Activated CD8-positive, alpha-beta memory T cell treated with anti-CD3 and anti-CD28 coated beads, Interleukin-2, amount 10 ng/mL, durations not matched to agents 7 days and 5 days (primary cell): ENCODE data around the gene MRPL9. TPM values are rescaled to one million over a fixed set of nuclear protein-coding genes. Genes with fewer than 3 reads are reported as not detected.
"Not testable (repeated sequence)": the region's sequence is repeated elsewhere in the genome, so short reads cannot be mapped to it uniquely, and the experiment has no call there.

Experiments used
- ATAC-seq: fragments of 150-1000 bp; cut with Tn5 transposase; one replicate; pipeline ENCODE4 v1.10.0; 2021; ENCODE audit warnings: moderate library complexity
- CTCF ChIA-PET: fragments of 350-600 bp; sonication (Branson Sonifier 250); formaldehyde crosslinking; loops from one replicate; lab custom pipeline; 2021; ENCODE audit warnings: antibody characterized with exemption; lab: Charles Lee
- DNase-seq: peaks from one replicate; pipeline ENCODE4 v3.0.0-alpha.2; 2020
- H3K27ac Mint-ChIP-seq: one replicate; pipeline ENCODE4 v1.8.0; 2021; ENCODE audit warnings: mild to moderate bottlenecking, mixed read lengths
- H3K27me3 Mint-ChIP-seq: one replicate; pipeline ENCODE4 v1.8.0; 2021; ENCODE audit warnings: mixed read lengths
- H3K36me3 Mint-ChIP-seq: one replicate; pipeline ENCODE4 v1.8.0; 2021; ENCODE audit warnings: mild to moderate bottlenecking, mixed read lengths
- H3K4me1 Mint-ChIP-seq: one replicate; pipeline ENCODE4 v1.8.0; 2021; ENCODE audit warnings: mixed read lengths
- H3K4me3 Mint-ChIP-seq: one replicate; pipeline ENCODE4 v1.8.0; 2021; ENCODE audit warnings: mild to moderate bottlenecking, moderate library complexity, mixed read lengths
- H3K9me3 Mint-ChIP-seq: one replicate; pipeline ENCODE4 v1.8.0; 2022; ENCODE audit warnings: low read depth, mixed read lengths
- total RNA-seq, 2 experiments: library from RNA; stranded (reverse); gene quantifications; one replicate each; pipeline ENCODE4 v1.2.3, GENCODE V29; 2021

MRPL9 gene
- total RNA-seq, 2 experiments from 2014 or later = 111 to 127 TPM

GRCh38 chr1:151777317-151777716 lies 14.0 kb upstream of the MRPL9 start:
- H3K36me3 Mint-ChIP-seq = peaks cover 25% of the 10 kb centered on the region
- no peak for ATAC-seq
- CTCF ChIA-PET = interaction anchor here (0.9 to 1.3 kb wide), 2 partner anchors 12 to 14 kb away, joined by 3 to 5 read pairs; partner anchors contain the start of gene MRPL9
- H3K9me3 Mint-ChIP-seq = no peaks in the 10 kb centered on the region
- H3K4me3 Mint-ChIP-seq = no peak overlapping the region
- no peak overlapping the region for H3K27ac Mint-ChIP-seq
- no peak for DNase-seq
- no peaks in the 10 kb centered on the region for H3K27me3 Mint-ChIP-seq
- H3K4me1 Mint-ChIP-seq = no peaks in the 10 kb centered on the region

GRCh38 chr1:151776665-151777062 lies 13.4 kb upstream of the MRPL9 start:
- H3K9me3 Mint-ChIP-seq = no peaks in the 10 kb centered on the region
- no peak overlapping the region for H3K4me3 Mint-ChIP-seq
- H3K4me1 Mint-ChIP-seq = no peaks in the 10 kb centered on the region
- H3K36me3 Mint-ChIP-seq = peaks cover 25% of the 10 kb centered on the region
- CTCF ChIA-PET = interaction anchor here (1.1 kb wide), 1 partner anchor 60 kb away, joined by 3 read pairs; no protein-coding TSS in a partner anchor
- no peak overlapping the region for H3K27ac Mint-ChIP-seq
- ATAC-seq = no peak
- no peaks in the 10 kb centered on the region for H3K27me3 Mint-ChIP-seq
- DNase-seq = no peak

- Mint-ChIP-seq H3K27ac (no peak overlapping the region), H3K4me1 (no peaks in the 10 kb centered on the region), H3K36me3 (peaks cover 21% of the 10 kb centered on the region), H3K9me3 (no peaks in the 10 kb centered on the region), H3K27me3 (no peaks in the 10 kb centered on the region), H3K4me3 (no peak overlapping the region)
- ATAC-seq = no peak
- no peak for DNase-seq
- CTCF ChIA-PET = interaction anchor here (1.1 to 1.6 kb wide), 2 partner anchors 60 to 208 kb away, joined by 3 read pairs; no protein-coding TSS in a partner anchor
Measured at GRCh38 chr1:151775894-151776664, 12.8 kb upstream of the MRPL9 start.

- CTCF ChIA-PET = interaction anchor here (0.8 to 1.6 kb wide), 3 partner anchors 9 to 209 kb away, joined by 3 to 4 read pairs (median 3); no protein-coding TSS in a partner anchor
- no peak for ATAC-seq
- Mint-ChIP-seq H3K4me3 (no peak overlapping the region), H3K9me3 (no peaks in the 10 kb centered on the region), H3K27ac (no peak overlapping the region), H3K4me1 (no peaks in the 10 kb centered on the region), H3K27me3 (no peaks in the 10 kb centered on the region), H3K36me3 (peaks cover 20% of the 10 kb centered on the region)
- no peak for DNase-seq
Measured at GRCh38 chr1:151774256-151774922, 11.1 kb upstream of the MRPL9 start.

GRCh38 chr1:151773702-151774101 lies 10.4 kb upstream of the MRPL9 start:
- DNase-seq (no peak), ATAC-seq (no peak)
- H3K4me3 Mint-ChIP-seq = no peak overlapping the region
- no peaks in the 10 kb centered on the region for H3K9me3 Mint-ChIP-seq
- CTCF ChIA-PET = no interaction called here
- H3K4me1 Mint-ChIP-seq = no peaks in the 10 kb centered on the region
- H3K27ac Mint-ChIP-seq = no peak overlapping the region
- H3K27me3 Mint-ChIP-seq = no peaks in the 10 kb centered on the region
- peaks cover 19% of the 10 kb centered on the region for H3K36me3 Mint-ChIP-seq

- H3K4me3 Mint-ChIP-seq, CTCF ChIA-PET, H3K4me1 Mint-ChIP-seq, H3K9me3 Mint-ChIP-seq, H3K27me3 Mint-ChIP-seq, H3K27ac Mint-ChIP-seq, H3K36me3 Mint-ChIP-seq, ATAC-seq: not testable (repeated sequence)
- DNase-seq = peak; percentile 16
Measured at GRCh38 chr1:151769270-151769669, 6.0 kb upstream of the MRPL9 start.

- H3K4me1 Mint-ChIP-seq = peaks cover 17% of the 10 kb centered on the region
- CTCF ChIA-PET = not testable (repeated sequence)
- DNase-seq = peak; percentile 7
Measured at GRCh38 chr1:151768351-151769066, 5.2 kb upstream of the MRPL9 start.

GRCh38 chr1:151763990-151764389 lies 694 bp upstream of the MRPL9 start:
- Mint-ChIP-seq H3K4me1 (peaks cover 36% of the 10 kb centered on the region), H3K4me3 (peak overlapping the region; percentile 93), H3K36me3 (peaks cover 24% of the 10 kb centered on the region), H3K27me3 (no peaks in the 10 kb centered on the region), H3K27ac (peak overlapping the region; percentile 98), H3K9me3 (no peaks in the 10 kb centered on the region)
- CTCF ChIA-PET = interaction anchor here (0.8 to 1.9 kb wide), 6 partner anchors 14 to 229 kb away, joined by 3 to 7 read pairs (median 4); partner anchors contain the start of gene C2CD4D
- DNase-seq (peak; percentile 22), ATAC-seq (no peak)

More at GRCh38 chr1:151768351-151769066, 5.2 kb upstream of the MRPL9 start:
- not testable (repeated sequence) for H3K27me3 Mint-ChIP-seq, H3K27ac Mint-ChIP-seq, H3K9me3 Mint-ChIP-seq, H3K4me3 Mint-ChIP-seq, ATAC-seq, H3K36me3 Mint-ChIP-seq

GRCh38 chr1:151760597-151761385 lies 2.5 kb downstream of the MRPL9 start:
- Mint-ChIP-seq H3K36me3 (peaks cover 28% of the 10 kb centered on the region), H3K27me3 (no peaks in the 10 kb centered on the region), H3K9me3 (no peaks in the 10 kb centered on the region), H3K4me3 (no peak overlapping the region), H3K27ac (peak overlapping the region; percentile 34), H3K4me1 (peaks cover 42% of the 10 kb centered on the region)
- DNase-seq (no peak), ATAC-seq (no peak)
- CTCF ChIA-PET = no interaction called here

GRCh38 chr1:151759241-151759640 lies 4.1 kb downstream of the MRPL9 start:
- CTCF ChIA-PET = interaction anchor here (1.2 to 1.3 kb wide), 2 partner anchors 24 to 61 kb away, joined by 3 to 5 read pairs; no protein-coding TSS in a partner anchor
- Mint-ChIP-seq H3K4me1 (peaks cover 39% of the 10 kb centered on the region), H3K36me3 (peaks cover 28% of the 10 kb centered on the region), H3K9me3 (no peaks in the 10 kb centered on the region), H3K4me3 (no peak overlapping the region), H3K27ac (no peak overlapping the region), H3K27me3 (no peaks in the 10 kb centered on the region)
- DNase-seq (no peak), ATAC-seq (no peak)

- peaks cover 21% of the 10 kb centered on the region for H3K36me3 Mint-ChIP-seq
- peak overlapping the region; percentile 28 for H3K27ac Mint-ChIP-seq
- DNase-seq (no peak), ATAC-seq (peak; percentile 49)
- no peak overlapping the region for H3K4me3 Mint-ChIP-seq
- H3K4me1 Mint-ChIP-seq = peaks cover 20% of the 10 kb centered on the region
- CTCF ChIA-PET = interaction anchor here (0.8 kb wide), 1 partner anchor 33 kb away, joined by 3 read pairs; no protein-coding TSS in a partner anchor
- no peaks in the 10 kb centered on the region for H3K9me3 Mint-ChIP-seq
- peaks cover 4% of the 10 kb centered on the region for H3K27me3 Mint-ChIP-seq
Measured at GRCh38 chr1:151756291-151756690, 7.0 kb downstream of the MRPL9 start.

GRCh38 chr1:151741516-151741915 lies 21.8 kb downstream of the MRPL9 start:
- peaks cover 2% of the 10 kb centered on the region for H3K9me3 Mint-ChIP-seq
- ATAC-seq = no peak
- H3K27me3 Mint-ChIP-seq = peaks cover 23% of the 10 kb centered on the region
- no peak for DNase-seq
- H3K4me1 Mint-ChIP-seq = peaks cover 7% of the 10 kb centered on the region
- no peaks in the 10 kb centered on the region for H3K36me3 Mint-ChIP-seq
- no peak overlapping the region for H3K4me3 Mint-ChIP-seq
- no peak overlapping the region for H3K27ac Mint-ChIP-seq
- CTCF ChIA-PET = no interaction called here
